Posterior vena cava (tissue), 2 donors: ENCODE measurements around the gene SECISBP2L. TPM values are rescaled to one million over a fixed set of nuclear protein-coding genes. Genes with fewer than 3 reads are reported as not detected.
"Not testable (repeated sequence)": the region's sequence is repeated elsewhere in the genome, so short reads cannot be mapped to it uniquely, and the experiment has no call there.

Experiments used
- DNase-seq: peaks from one replicate; pipeline ENCODE4 v3.0.0-alpha.2; 2020; ENCODE audit warnings: low spot score
- intact Hi-C, 2 donors: fragments of 100-400 bp; cut with DNase I; formaldehyde crosslinking; loops; one replicate each; pipeline versions ENCODE4 v1.14.1 to v1.14.2; 2022 to 2023
- total RNA-seq, 2 donors: library from RNA; stranded (reverse); fragmentation: NEBNext Ultra II Directional; extraction: Animal tissue kit (Norgen Biotek cat#: 25700); gene quantifications; one replicate each; pipeline ENCODE4 v1.2.1, GENCODE V29; 2021
- donor health status: DM: yes; HTN: yes; CAD: no.
- donor health status: DM: yes; HTN: yes; CAD: no.

SECISBP2L gene
- total RNA-seq, 2 donors from 2014 or later = 51.9 to 58.4 TPM

DNA sequence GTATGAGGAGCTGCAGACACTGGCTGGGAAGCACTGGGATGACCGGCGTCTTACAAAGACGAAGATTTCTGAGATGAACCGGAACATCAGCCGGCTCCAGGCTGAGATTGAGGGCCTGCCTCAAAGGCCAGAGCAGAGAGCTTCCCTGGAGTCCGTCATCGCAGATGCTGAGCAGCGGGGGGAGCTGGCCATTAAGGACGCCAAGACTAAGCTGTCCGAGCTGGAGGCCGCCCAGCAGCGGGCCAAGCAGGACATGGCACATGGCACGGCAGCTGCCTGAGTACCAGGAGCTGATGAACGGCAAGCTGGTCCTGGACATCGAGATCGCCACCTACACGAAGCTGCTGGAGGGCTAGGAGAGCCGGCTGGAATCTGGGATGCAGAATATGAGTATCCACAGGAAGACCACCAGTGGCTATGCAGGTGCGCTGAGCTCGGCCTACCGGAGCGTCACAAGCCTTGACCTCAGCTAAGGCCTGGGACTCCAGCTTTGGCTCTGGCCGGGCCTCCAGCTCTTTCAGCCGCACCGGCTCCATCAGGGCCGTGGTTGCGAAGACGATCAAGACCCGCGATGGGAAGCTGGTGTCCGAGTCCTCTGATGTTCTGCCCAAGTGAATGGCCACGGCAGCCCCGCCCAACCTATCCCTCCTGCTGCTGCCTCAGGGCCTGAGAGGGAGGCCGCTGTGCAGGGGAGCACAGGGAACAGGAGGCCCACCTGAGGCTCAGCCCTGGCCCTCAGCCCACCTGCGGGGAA, 73.3 kb downstream of the SECISBP2L start:
- intact Hi-C loops = no loop called here
- DNase-seq = peak; percentile 76

DNA sequence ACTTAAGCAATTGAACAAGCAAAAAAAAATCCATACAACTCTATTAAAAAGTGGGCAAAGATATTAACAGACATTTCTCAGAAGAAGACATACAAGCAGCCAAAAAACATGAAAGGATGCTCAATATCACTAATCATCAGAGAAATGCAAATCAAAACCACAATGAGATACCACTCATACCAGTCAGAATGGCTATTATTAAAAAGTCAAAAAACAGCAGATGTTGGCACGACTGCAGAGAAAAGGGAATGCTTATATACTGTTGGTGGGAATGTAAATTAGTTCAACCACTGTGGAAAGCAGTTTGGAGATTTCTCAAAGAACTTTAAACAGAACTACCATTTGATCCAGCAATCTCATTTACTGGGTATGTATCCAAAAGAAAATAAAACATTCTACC, 75.3 kb downstream of the SECISBP2L start:
- DNase-seq, intact Hi-C loops: not testable (repeated sequence)

DNA sequence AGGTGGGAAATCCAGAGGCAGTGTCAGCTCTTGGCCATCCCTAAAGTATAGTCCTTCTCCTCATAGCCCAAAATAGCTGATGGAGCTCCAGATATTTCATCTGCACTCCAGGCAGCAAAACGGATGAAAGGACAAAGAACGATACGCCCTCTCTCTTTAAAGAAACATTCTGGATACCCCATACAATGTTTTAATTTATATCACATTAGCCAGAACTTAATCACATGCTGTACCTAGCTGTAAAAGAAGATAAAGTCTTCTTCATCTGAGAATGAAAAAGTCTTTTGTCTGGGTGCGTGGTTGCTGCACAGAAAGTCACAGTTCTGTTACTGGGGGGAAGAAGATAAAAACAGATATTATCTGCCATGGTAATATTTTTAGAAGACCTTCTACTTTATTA, 78.2 kb downstream of the SECISBP2L start:
- intact Hi-C loops = loop anchor here (10.0 kb wide), 1 partner anchor 103 kb away; no protein-coding TSS in a partner anchor
- no peak for DNase-seq

DNA sequence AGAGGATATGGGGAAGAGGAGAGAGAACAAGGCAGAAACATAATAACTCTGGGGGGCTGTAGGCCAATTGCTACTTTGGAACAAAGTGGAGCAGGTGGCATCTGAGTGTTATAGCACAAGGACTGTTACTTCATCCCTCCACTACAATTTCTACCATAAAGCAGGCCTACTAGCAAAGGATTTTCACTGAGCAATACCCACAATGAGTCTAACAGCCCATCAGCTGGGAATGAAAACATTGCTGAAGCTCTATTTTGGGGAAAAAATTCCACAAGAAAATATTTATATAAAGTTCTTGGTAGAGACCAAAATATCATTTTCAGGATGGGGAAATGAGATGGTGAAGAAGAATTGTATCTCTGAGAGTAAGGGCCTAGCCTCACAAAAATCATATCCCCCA, 78.9 kb downstream of the SECISBP2L start:
- intact Hi-C loops = loop anchor here (10.0 kb wide), 1 partner anchor 103 kb away; no protein-coding TSS in a partner anchor

GRCh38 chr15:48966595-48967301, 79.5 kb downstream of the SECISBP2L start:
- intact Hi-C loops = loop anchor here (10.0 kb wide), 1 partner anchor 102 kb away; no protein-coding TSS in a partner anchor
- no peak for DNase-seq

More for the DNA sequence above, 78.9 kb downstream of the SECISBP2L start:
- no peak for DNase-seq

DNA sequence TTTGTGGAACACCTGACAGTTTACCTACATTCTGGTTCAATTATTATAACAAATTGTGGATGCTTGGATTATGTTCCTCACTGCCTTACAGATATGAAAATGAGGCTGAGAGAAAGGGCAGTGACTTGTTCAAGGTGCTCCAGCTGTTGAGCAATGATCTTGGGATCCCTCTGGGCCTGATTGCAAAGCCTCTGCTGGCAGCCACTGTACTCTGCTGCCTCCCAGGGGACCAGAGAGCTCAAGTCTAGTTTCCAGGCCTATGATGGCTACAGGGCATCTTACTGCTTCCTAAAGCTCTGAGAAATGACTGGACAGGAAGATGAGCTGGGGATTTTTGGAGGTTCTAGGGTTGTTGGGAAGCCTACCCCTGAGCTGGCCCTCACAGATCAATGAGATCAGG, 80.3 kb downstream of the SECISBP2L start:
- intact Hi-C loops = loop anchor here (10.0 kb wide), 1 partner anchor 101 kb away; no protein-coding TSS in a partner anchor
- no peak for DNase-seq

- intact Hi-C loops = loop anchor here (10.0 kb wide), 1 partner anchor 100 kb away; no protein-coding TSS in a partner anchor
- DNase-seq = no peak
Measured at GRCh38 chr15:48964898-48965297, 81.3 kb downstream of the SECISBP2L start.

- intact Hi-C loops = loop anchor here (10.0 kb wide), 1 partner anchor 99 kb away; no protein-coding TSS in a partner anchor
- peak; percentile 84 for DNase-seq
Measured at GRCh38 chr15:48963524-48964113, 82.6 kb downstream of the SECISBP2L start, which contains the start of gene SHC4. Gene SHC4, minus strand, starts transcription at chr15:48963919. Its CDS starts 904 bp downstream, at chr15:48963015.

DNA sequence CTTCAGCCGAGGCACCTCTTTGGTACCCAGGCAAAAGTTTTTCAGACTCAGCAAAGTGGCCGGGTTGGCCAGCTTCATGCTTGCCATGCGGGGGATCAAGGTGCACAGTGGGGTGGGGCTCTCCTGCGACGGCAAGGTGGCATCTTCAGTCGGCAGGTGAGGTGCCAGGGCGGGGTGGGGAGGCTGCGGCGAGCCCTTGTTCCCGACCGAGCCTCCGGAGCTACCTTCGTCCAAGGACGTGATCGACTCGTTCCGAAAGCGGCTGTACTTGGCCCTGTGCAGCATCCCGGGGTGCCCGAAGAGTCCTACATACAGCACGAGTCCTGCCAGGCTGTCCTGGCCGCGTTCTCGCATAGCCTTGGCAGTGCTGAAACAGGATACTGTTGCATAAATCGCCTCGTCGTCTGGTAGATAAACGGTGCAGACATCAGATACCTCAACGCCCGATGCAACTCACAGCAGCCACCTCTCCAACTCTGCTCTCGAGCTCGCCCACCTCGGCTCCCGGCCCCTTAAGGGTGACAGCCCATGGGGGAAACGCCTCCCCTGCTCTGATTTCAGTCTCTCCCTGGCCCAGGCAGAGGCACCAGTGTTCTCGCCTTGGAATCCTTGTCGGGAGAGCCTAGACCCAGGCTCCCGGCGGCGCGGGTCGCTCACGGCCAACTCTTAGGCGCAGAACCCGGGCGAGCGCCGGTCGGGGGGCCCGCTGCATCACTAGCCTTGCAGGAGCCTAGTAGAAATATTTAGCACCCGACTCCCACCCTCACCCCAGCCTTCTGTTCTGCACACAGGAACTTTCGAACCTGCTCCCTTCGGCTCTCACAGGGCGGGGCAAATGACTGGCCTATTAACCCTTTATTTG, 83.4 kb downstream of the SECISBP2L start:
- DNase-seq = peak; percentile 79
- intact Hi-C loops = loop anchor here (10.0 kb wide), 1 partner anchor 98 kb away; no protein-coding TSS in a partner anchor

DNA sequence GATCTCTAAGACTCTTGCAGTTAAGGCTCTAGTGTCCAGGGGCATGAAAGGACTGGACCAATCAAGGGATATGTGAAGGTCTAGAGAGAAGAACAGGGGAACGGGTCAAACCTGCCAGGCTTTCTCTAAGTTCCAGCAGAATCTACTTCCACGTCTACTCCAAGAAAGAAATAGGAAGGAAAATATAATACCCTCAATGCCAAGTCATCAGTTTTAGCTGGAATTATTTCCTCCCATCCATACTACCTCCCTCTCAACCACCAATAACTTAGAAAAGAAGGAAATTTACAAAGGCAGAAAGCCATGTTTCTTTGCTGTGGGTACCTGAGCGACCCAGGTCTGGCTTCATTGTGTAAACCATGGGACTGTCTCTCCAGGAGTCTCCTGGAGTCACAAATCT, 90.3 kb downstream of the SECISBP2L start:
- intact Hi-C loops = no loop called here
- no peak for DNase-seq

DNA sequence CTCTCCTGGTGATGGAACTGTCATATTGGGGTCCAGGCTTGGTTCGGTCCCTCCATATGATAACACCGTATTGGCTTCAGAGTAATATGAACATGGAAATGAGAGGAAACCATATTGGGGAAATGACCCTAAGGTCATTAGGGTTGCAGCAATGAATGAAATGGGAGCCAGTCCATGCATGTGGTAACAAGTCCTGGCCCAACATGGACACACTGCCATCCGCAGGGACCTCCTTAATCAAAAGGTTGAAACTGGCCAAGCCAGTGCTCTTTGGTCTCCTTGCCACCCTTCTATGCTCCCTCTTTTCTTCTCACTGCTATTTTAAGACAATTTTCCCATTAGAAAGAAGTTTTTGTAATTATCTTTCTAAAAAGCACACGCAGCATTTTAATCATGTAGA, 90.9 kb downstream of the SECISBP2L start:
- intact Hi-C loops = no loop called here
- DNase-seq = no peak

- DNase-seq = no peak
- intact Hi-C loops = no loop called here
Measured at GRCh38 chr15:48954538-48954937, 91.7 kb downstream of the SECISBP2L start.

- intact Hi-C loops = no loop called here
- DNase-seq = no peak
Measured at GRCh38 chr15:48946840-48947187, 99.4 kb downstream of the SECISBP2L start.

DNA sequence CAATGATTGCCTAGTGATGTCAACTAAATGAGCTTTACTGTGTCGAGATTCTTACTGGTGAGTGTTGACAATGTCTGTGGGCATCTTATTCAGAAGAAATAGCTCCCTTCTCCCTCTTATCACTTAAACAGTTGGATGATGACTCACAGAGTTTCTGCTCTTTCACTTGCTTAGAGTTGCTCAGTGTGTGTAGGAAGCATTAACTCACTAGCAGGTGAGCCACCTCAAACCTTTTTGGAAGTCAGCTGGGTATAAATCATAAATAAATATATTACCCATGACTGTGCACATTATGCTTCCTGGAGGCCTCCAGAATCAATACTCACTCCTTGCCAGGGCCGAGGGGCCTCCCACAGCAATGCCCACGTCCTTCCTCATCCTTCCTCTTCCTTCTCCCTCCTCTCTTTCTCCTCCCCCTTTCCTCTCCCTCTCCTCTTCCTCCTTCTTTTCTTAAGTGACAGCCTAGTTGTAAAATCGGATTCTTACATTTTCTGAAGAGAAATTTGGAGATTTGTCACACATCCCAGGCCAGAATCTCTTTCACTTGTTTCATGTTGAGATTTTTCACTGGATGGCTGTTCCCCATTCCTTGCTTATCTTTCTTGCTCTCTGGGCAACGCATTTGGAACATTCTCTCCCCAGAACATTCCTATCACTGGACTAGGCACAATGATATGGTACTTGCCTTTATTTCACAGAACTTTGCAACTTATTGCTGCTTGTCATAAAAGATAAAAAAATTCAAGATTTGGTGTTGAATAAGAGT, 100.0 kb downstream of the SECISBP2L start:
- DNase-seq = no peak
- intact Hi-C loops = no loop called here

DNA sequence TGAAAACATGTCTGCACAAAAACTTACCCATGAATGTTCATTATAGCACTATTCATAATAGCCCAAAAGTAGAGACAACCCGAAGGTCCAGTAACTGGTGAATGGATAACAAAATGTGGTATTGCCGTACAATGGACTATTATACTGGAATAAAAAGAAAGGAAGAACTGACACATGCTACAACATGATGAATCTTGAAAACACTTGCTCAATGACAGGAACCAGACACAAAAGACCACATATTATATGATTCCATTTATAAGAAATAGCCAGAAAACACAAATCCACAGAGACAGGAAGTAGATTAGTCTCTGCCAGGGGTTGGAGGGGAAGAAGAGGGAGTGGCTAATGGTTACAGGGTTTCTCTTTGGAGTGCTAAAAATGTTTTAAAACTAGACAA, 100.9 kb downstream of the SECISBP2L start:
- no peak for DNase-seq
- intact Hi-C loops = no loop called here

- intact Hi-C loops = no loop called here
- DNase-seq = no peak
Measured at GRCh38 chr15:48941904-48942303, 104.3 kb downstream of the SECISBP2L start.

DNA sequence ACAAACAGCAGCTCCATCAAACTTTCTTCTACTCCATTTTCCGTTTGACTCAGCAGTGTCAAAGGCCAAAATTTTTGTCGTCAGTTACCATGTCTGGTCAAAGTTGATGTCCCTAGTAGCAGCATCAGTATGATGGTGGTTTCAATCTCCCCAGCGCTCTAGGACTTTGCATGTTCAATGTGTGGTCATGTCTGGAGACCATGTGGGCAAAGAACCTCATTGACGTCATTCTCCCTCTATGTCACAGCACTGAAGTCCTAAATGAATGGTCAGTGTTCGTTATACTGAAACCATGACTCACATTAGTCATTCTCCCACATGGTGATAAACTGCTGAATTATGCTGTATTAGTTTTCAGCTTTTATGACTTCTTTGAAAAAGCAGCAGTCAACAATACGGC, 105.7 kb downstream of the SECISBP2L start:
- intact Hi-C loops = no loop called here
- DNase-seq = no peak

- no peak for DNase-seq
- intact Hi-C loops = no loop called here
Measured at GRCh38 chr15:48939648-48940047, 106.6 kb downstream of the SECISBP2L start.
